Measurements from ENCODE around the gene ABI3BP. TPM values are rescaled to one million over a fixed set of nuclear protein-coding genes. Genes with fewer than 3 reads are reported as not detected.

Gene ABI3BP
- total RNA-seq, 1 experiment from 2014 or later: 0.74 TPM

DNA sequence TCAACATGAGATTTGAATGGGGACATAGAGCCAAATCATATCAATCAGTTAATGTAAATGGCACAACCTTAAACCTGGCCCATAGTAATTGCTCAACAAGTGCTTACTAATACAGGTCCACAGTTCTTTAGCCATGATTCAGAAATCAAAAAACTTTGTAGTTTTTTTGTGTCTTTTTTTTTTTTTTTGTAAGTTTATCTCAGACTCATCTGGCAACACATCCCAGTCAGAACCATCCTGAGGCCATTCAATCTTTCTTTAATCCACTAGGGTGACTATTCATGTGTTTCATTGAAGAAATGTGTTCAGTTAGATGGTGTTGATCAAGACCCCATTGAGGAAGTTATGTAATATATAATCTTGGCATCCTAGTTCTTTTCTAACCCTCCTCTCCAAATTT is 65.4 kb downstream of the ABI3BP start:
- H3K9me3 Mint-ChIP-seq: no peaks in the 10 kb centered on the region; the same call in 1 of the 2 replicates
- peaks cover 4% of the 10 kb centered on the region; the same call in 1 of the 2 replicates for H3K4me1 Mint-ChIP-seq
- ChIA-PET CTCF (no interaction called here), POLR2A (no interaction called here)
- ATAC-seq (no peak), DNase-seq (ENCODE audit: low spot score) (no peak)
- no peak overlapping the region for H3K27ac Mint-ChIP-seq
- H3K36me3 Mint-ChIP-seq: no peaks in the 10 kb centered on the region
- TF ChIP-seq IRF2 (CRISPR knock-in tag; IDR thresholded peaks at IDR 0.05; ENCODE audit: borderline replicate concordance, low read depth) (no peak), TEAD1 (CRISPR knock-in tag; IDR thresholded peaks at IDR 0.05) (no peak), ZBTB21 (CRISPR knock-in tag; IDR thresholded peaks at IDR 0.05; ENCODE audit: borderline replicate concordance) (no peak), ZNF317 (CRISPR knock-in tag; IDR thresholded peaks at IDR 0.05; ENCODE audit: borderline replicate concordance, low read depth) (no peak), FOXP1 (CRISPR knock-in tag; IDR thresholded peaks at IDR 0.05; ENCODE audit: borderline replicate concordance) (no peak), ZNF263 (CRISPR knock-in tag; IDR thresholded peaks at IDR 0.05; ENCODE audit: low read depth) (no peak), MYBL2 (CRISPR knock-in tag; IDR thresholded peaks at IDR 0.05) (no peak), JAZF1 (CRISPR knock-in tag; IDR thresholded peaks at IDR 0.05) (no peak)
- TF ChIP-seq, protein P1, sequence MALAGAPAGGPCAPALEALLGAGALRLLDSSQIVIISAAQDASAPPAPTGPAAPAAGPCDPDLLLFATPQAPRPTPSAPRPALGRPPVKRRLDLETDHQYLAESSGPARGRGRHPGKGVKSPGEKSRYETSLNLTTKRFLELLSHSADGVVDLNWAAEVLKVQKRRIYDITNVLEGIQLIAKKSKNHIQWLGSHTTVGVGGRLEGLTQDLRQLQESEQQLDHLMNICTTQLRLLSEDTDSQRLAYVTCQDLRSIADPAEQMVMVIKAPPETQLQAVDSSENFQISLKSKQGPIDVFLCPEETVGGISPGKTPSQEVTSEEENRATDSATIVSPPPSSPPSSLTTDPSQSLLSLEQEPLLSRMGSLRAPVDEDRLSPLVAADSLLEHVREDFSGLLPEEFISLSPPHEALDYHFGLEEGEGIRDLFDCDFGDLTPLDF (CRISPR knock-in tag; IDR thresholded peaks at IDR 0.05): no peak
- TF ChIP-seq, protein P2, sequence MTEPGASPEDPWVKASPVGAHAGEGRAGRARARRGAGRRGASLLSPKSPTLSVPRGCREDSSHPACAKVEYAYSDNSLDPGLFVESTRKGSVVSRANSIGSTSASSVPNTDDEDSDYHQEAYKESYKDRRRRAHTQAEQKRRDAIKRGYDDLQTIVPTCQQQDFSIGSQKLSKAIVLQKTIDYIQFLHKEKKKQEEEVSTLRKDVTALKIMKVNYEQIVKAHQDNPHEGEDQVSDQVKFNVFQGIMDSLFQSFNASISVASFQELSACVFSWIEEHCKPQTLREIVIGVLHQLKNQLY (CRISPR knock-in tag; IDR thresholded peaks at IDR 0.05): no peak
- TF ChIP-seq, protein P3, sequence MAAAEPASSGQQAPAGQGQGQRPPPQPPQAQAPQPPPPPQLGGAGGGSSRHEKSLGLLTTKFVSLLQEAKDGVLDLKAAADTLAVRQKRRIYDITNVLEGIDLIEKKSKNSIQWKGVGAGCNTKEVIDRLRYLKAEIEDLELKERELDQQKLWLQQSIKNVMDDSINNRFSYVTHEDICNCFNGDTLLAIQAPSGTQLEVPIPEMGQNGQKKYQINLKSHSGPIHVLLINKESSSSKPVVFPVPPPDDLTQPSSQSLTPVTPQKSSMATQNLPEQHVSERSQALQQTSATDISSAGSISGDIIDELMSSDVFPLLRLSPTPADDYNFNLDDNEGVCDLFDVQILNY (CRISPR knock-in tag; IDR thresholded peaks at IDR 0.05): no peak
- TF ChIP-seq, protein P4, sequence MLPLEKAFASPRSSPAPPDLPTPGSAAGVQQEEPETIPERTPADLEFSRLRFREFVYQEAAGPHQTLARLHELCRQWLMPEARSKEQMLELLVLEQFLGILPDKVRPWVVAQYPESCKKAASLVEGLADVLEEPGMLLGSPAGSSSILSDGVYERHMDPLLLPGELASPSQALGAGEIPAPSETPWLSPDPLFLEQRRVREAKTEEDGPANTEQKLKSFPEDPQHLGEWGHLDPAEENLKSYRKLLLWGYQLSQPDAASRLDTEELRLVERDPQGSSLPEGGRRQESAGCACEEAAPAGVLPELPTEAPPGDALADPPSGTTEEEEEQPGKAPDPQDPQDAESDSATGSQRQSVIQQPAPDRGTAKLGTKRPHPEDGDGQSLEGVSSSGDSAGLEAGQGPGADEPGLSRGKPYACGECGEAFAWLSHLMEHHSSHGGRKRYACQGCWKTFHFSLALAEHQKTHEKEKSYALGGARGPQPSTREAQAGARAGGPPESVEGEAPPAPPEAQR (CRISPR knock-in tag; IDR thresholded peaks at IDR 0.05): no peak
- TF ChIP-seq, protein P5, sequence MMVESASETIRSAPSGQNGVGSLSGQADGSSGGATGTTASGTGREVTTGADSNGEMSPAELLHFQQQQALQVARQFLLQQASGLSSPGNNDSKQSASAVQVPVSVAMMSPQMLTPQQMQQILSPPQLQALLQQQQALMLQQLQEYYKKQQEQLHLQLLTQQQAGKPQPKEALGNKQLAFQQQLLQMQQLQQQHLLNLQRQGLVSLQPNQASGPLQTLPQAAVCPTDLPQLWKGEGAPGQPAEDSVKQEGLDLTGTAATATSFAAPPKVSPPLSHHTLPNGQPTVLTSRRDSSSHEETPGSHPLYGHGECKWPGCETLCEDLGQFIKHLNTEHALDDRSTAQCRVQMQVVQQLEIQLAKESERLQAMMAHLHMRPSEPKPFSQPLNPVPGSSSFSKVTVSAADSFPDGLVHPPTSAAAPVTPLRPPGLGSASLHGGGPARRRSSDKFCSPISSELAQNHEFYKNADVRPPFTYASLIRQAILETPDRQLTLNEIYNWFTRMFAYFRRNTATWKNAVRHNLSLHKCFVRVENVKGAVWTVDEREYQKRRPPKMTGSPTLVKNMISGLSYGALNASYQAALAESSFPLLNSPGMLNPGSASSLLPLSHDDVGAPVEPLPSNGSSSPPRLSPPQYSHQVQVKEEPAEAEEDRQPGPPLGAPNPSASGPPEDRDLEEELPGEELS (CRISPR knock-in tag; IDR thresholded peaks at IDR 0.05): no peak
- no peaks in the 10 kb centered on the region for H3K27me3 Mint-ChIP-seq (ENCODE audit: low read depth)
- no peak overlapping the region for H3K4me3 Mint-ChIP-seq

DNA sequence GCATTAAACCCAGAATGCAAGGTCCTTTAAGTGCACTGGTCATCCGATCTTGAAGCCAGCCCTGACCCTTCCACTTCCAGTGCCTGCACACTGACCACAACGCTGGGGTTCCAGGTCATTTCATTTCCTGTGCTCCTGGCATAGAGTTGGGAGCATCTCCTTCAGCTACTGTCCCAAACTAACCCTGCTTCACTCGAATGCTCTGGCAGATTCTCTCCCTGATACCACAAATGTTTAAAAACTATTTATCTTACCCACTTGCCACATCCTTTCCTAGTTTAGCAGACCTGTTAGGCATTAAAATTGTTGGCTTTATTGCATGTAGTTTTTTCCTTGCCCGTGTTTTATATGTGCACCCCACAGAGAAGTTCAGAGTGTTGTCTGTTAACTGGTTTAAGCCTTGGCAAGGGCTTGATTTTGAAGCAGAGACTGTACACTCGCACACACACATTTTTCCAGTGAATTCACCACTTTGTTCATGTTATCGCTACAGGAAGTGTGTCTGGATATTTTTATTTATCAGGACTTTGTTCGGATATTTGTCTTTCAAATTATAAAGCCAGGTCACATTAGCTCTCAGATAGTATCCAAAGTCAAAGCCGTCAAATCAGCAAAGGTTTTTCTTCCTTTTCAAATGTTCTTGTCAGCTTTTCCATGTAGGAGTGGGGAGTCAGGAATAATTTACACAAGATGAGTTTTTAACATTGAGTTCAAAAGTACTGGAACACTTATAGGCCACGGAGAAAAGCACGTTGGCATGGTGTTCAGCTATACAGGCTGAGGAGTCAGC is 77.3 kb downstream of the ABI3BP start:
- ChIA-PET POLR2A (no interaction called here), CTCF (no interaction called here)
- Mint-ChIP-seq H3K36me3 (no peaks in the 10 kb centered on the region), H3K27ac (no peak overlapping the region), H3K27me3 (ENCODE audit: low read depth) (no peaks in the 10 kb centered on the region), H3K4me1 (peaks cover 16% of the 10 kb centered on the region), H3K9me3 (no peaks in the 10 kb centered on the region), H3K4me3 (no peak overlapping the region)
- DNase-seq (ENCODE audit: low spot score): no peak
- no peak for ATAC-seq
- TF ChIP-seq, protein P6, sequence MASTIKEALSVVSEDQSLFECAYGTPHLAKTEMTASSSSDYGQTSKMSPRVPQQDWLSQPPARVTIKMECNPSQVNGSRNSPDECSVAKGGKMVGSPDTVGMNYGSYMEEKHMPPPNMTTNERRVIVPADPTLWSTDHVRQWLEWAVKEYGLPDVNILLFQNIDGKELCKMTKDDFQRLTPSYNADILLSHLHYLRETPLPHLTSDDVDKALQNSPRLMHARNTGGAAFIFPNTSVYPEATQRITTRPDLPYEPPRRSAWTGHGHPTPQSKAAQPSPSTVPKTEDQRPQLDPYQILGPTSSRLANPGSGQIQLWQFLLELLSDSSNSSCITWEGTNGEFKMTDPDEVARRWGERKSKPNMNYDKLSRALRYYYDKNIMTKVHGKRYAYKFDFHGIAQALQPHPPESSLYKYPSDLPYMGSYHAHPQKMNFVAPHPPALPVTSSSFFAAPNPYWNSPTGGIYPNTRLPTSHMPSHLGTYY (CRISPR knock-in tag; IDR thresholded peaks at IDR 0.05): no peak
- TF ChIP-seq FOXP1 (CRISPR knock-in tag; IDR thresholded peaks at IDR 0.05; ENCODE audit: borderline replicate concordance) (no peak), ESRRA (CRISPR knock-in tag; IDR thresholded peaks at IDR 0.05; ENCODE audit: borderline replicate concordance) (no peak), FOXK1 (CRISPR knock-in tag; IDR thresholded peaks at IDR 0.05) (no peak), TEAD4 (CRISPR knock-in tag; IDR thresholded peaks at IDR 0.05) (no peak), CREB1 (CRISPR knock-in tag; IDR thresholded peaks at IDR 0.05) (no peak), GRHL2 (CRISPR knock-in tag; IDR thresholded peaks at IDR 0.05; ENCODE audit: insufficient replicate concordance, severe bottlenecking) (no peak), MXD4 (CRISPR knock-in tag; IDR thresholded peaks at IDR 0.05; ENCODE audit: borderline replicate concordance) (no peak), SP1 (CRISPR knock-in tag; conservative IDR thresholded peaks at IDR 0.05) (no peak)
- TF ChIP-seq, protein P2 (CRISPR knock-in tag; IDR thresholded peaks at IDR 0.05): no peak
- TF ChIP-seq, protein P7, sequence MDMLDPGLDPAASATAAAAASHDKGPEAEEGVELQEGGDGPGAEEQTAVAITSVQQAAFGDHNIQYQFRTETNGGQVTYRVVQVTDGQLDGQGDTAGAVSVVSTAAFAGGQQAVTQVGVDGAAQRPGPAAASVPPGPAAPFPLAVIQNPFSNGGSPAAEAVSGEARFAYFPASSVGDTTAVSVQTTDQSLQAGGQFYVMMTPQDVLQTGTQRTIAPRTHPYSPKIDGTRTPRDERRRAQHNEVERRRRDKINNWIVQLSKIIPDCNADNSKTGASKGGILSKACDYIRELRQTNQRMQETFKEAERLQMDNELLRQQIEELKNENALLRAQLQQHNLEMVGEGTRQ (CRISPR knock-in tag; IDR thresholded peaks at IDR 0.05): no peak
- TF ChIP-seq, protein P8, sequence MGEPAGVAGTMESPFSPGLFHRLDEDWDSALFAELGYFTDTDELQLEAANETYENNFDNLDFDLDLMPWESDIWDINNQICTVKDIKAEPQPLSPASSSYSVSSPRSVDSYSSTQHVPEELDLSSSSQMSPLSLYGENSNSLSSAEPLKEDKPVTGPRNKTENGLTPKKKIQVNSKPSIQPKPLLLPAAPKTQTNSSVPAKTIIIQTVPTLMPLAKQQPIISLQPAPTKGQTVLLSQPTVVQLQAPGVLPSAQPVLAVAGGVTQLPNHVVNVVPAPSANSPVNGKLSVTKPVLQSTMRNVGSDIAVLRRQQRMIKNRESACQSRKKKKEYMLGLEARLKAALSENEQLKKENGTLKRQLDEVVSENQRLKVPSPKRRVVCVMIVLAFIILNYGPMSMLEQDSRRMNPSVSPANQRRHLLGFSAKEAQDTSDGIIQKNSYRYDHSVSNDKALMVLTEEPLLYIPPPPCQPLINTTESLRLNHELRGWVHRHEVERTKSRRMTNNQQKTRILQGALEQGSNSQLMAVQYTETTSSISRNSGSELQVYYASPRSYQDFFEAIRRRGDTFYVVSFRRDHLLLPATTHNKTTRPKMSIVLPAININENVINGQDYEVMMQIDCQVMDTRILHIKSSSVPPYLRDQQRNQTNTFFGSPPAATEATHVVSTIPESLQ (CRISPR knock-in tag; IDR thresholded peaks at IDR 0.05): no peak
